GM12873 (cell line): ENCODE data around the gene UMOD.

Experiments used
- CTCF ChIP-seq: IDR thresholded peaks from 2 replicates; pipeline ENCODE4 v1.5.1; 2012; ENCODE audit warnings: low read depth, mild to moderate bottlenecking, moderate library complexity, low read length, control low read depth; ENCODE audit not compliant: insufficient read depth; ENCODE audit errors: missing control alignments

The UMOD gene

GRCh38 chr16:20352615-20353014 is at the start of gene UMOD:
Gene UMOD, minus strand, starts transcription at chr16:20352715. Its CDS starts 1,978 bp downstream, at chr16:20350737.
- no peak for TF ChIP-seq CTCF

GRCh38 chr16:20401475-20402016 is 49.0 kb upstream of the UMOD start:
- no peak for TF ChIP-seq CTCF

GRCh38 chr16:20401066-20401465 is 48.6 kb upstream of the UMOD start:
- no peak for TF ChIP-seq CTCF

DNA sequence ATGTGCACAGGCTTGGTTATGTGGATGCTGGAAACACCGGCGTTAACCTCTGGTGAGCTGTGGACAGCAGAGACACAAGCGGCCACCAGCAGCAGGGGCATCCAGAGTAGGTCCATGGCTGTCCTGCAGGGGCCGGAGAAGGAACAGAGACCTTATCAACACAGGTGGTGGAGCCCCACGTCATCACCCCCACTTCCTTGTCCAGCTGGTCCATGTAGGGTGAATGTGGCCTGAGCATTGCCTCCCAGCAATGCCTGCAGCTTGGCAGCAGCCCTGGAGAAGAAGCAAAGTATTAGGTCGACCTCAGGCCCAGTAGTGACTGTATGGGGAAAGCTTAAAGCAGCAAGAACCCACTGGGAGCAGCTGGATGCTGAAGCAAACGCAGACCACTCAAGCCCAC is 46.7 kb upstream of the UMOD start:
- no peak for TF ChIP-seq CTCF

GRCh38 chr16:20398603-20399002 is 46.1 kb upstream of the UMOD start:
- TF ChIP-seq CTCF, result no peak

- no peak for TF ChIP-seq CTCF
Measured at GRCh38 chr16:20397468-20398074, 45.1 kb upstream of the UMOD start.

GRCh38 chr16:20396846-20397467 is 44.4 kb upstream of the UMOD start:
- TF ChIP-seq CTCF, result no peak
